ENCODE measurements around the gene TSPAN9. TPM values are rescaled to one million over a fixed set of nuclear protein-coding genes. Genes with fewer than 3 reads are reported as not detected.

Gene TSPAN9
- total RNA-seq, 1 donor from 2014 or later = 7.8 TPM

- Mint-ChIP-seq H3K9me3 (no peaks in the 10 kb centered on the region), H3K36me3 (no peaks in the 10 kb centered on the region), H3K27ac (no peak overlapping the region), H3K4me3 (no peak overlapping the region), H3K27me3 (ENCODE audit: insufficient read depth, low read depth) (peaks cover 20% of the 10 kb centered on the region), H3K4me1 (peaks cover 23% of the 10 kb centered on the region)
- Histone ChIP-seq H3K79me2 (ENCODE audit: low read depth) (no peaks in the 10 kb centered on the region), H4K20me1 (ENCODE audit: low read depth) (no peaks in the 10 kb centered on the region), H3F3A (ENCODE audit: low read depth) (no peaks in the 10 kb centered on the region), H3K9me3 (ENCODE audit: low read depth) (no peaks in the 10 kb centered on the region), H2AFZ (replicated peaks) (no peak overlapping the region), H3K27ac (no peak overlapping the region), H3K27me3 (no peaks in the 10 kb centered on the region), H3K4me2 (no peak overlapping the region), H3K4me1 (no peaks in the 10 kb centered on the region), H3K4me3 (no peak overlapping the region), H3K36me3 (no peaks in the 10 kb centered on the region), H3K9ac (no peak overlapping the region)
- no peak for DNase-seq (ENCODE audit: low spot score)
- no peak for TF ChIP-seq CTCF (IDR thresholded peaks at IDR 0.05)
- TF ChIP-seq EZH2 (IDR thresholded peaks at IDR 0.05) = no peak
- TF ChIP-seq EZH2phosphoT487 (IDR thresholded peaks at IDR 0.05) = no peak
Measured at GRCh38 chr12:3316776-3317480, 239.7 kb downstream of the TSPAN9 start.

- no peak for DNase-seq (ENCODE audit: low spot score)
- no peaks in the 10 kb centered on the region for H3K4me1 ChIP-seq
- Mint-ChIP-seq H3K27me3 (ENCODE audit: insufficient read depth, low read depth) (peaks cover 20% of the 10 kb centered on the region), H3K9me3 (no peaks in the 10 kb centered on the region), H3K36me3 (no peaks in the 10 kb centered on the region), H3K4me1 (peaks cover 23% of the 10 kb centered on the region), H3K27ac (no peak overlapping the region), H3K4me3 (no peak overlapping the region)
- H3K9me3 ChIP-seq (ENCODE audit: low read depth) = no peaks in the 10 kb centered on the region
- H3K4me2 ChIP-seq = no peak overlapping the region
- no peaks in the 10 kb centered on the region for H3F3A ChIP-seq (ENCODE audit: low read depth)
- no peaks in the 10 kb centered on the region for H3K36me3 ChIP-seq
- no peak overlapping the region for H2AFZ ChIP-seq (replicated peaks)
- H3K9ac ChIP-seq = no peak overlapping the region
- H3K79me2 ChIP-seq (ENCODE audit: low read depth) = no peaks in the 10 kb centered on the region
- H3K27me3 ChIP-seq = no peaks in the 10 kb centered on the region
- TF ChIP-seq CTCF (IDR thresholded peaks at IDR 0.05) (no peak), EZH2 (IDR thresholded peaks at IDR 0.05) (no peak), EZH2phosphoT487 (IDR thresholded peaks at IDR 0.05) (no peak)
- H3K27ac ChIP-seq = no peak overlapping the region
- H3K4me3 ChIP-seq = no peak overlapping the region
- H4K20me1 ChIP-seq (ENCODE audit: low read depth) = no peaks in the 10 kb centered on the region
Measured at GRCh38 chr12:3317481-3317815, 240.3 kb downstream of the TSPAN9 start.

GRCh38 chr12:3317841-3318501 is 240.8 kb downstream of the TSPAN9 start:
- H3K9me3 ChIP-seq (ENCODE audit: low read depth) = no peaks in the 10 kb centered on the region
- H3K36me3 ChIP-seq = no peaks in the 10 kb centered on the region
- TF ChIP-seq EZH2phosphoT487 (IDR thresholded peaks at IDR 0.05) = no peak
- no peak for TF ChIP-seq CTCF (IDR thresholded peaks at IDR 0.05)
- TF ChIP-seq EZH2 (IDR thresholded peaks at IDR 0.05) = no peak
- Mint-ChIP-seq H3K4me1 (peaks cover 23% of the 10 kb centered on the region), H3K27me3 (ENCODE audit: insufficient read depth, low read depth) (peaks cover 20% of the 10 kb centered on the region), H3K27ac (no peak overlapping the region), H3K9me3 (no peaks in the 10 kb centered on the region), H3K36me3 (no peaks in the 10 kb centered on the region), H3K4me3 (no peak overlapping the region)
- H3K4me2 ChIP-seq = no peak overlapping the region
- H3K27me3 ChIP-seq = no peaks in the 10 kb centered on the region
- H2AFZ ChIP-seq (replicated peaks) = no peak overlapping the region
- no peaks in the 10 kb centered on the region for H3F3A ChIP-seq (ENCODE audit: low read depth)
- H3K4me3 ChIP-seq = no peak overlapping the region
- no peaks in the 10 kb centered on the region for H3K79me2 ChIP-seq (ENCODE audit: low read depth)
- no peak overlapping the region for H3K9ac ChIP-seq
- no peaks in the 10 kb centered on the region for H4K20me1 ChIP-seq (ENCODE audit: low read depth)
- H3K27ac ChIP-seq = no peak overlapping the region
- DNase-seq (ENCODE audit: low spot score) = no peak
- no peaks in the 10 kb centered on the region for H3K4me1 ChIP-seq
